HEK293T (cell line): ENCODE data around the gene MAP7.

ENCODE experiments used
- FOXM1 ChIP-seq: fragments of 450-650 bp; IDR thresholded peaks from 2 replicates; pipeline ENCODE4 v1.6.1; 2017; ENCODE audit warnings: mild to moderate bottlenecking, borderline replicate concordance
- SP1 ChIP-seq: fragments of 450-650 bp; IDR thresholded peaks from 2 replicates; pipeline ENCODE4 v1.6.1; 2017
- SUZ12 ChIP-seq: fragments of 450-650 bp; IDR thresholded peaks from 2 replicates; pipeline ENCODE4 v1.6.1; 2016; ENCODE audit warnings: mild to moderate bottlenecking
- TARDBP ChIP-seq: fragments of 450-650 bp; IDR thresholded peaks from 2 replicates; pipeline ENCODE4 v1.6.1; 2016

- no peak for TF ChIP-seq SUZ12
- no peak for TF ChIP-seq SP1
- TF ChIP-seq TARDBP: no peak
- no peak for TF ChIP-seq FOXM1
Observed at GRCh38 chr6:136307351-136307750, 242.9 kb downstream of the MAP7 start.
